ENCODE measurements around the gene BOK.
"Not testable (repeated sequence)": the region's sequence is repeated elsewhere in the genome, so short reads cannot be mapped to it uniquely, and the experiment has no call there.

BOK gene, protein sequence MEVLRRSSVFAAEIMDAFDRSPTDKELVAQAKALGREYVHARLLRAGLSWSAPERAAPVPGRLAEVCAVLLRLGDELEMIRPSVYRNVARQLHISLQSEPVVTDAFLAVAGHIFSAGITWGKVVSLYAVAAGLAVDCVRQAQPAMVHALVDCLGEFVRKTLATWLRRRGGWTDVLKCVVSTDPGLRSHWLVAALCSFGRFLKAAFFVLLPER

DNA sequence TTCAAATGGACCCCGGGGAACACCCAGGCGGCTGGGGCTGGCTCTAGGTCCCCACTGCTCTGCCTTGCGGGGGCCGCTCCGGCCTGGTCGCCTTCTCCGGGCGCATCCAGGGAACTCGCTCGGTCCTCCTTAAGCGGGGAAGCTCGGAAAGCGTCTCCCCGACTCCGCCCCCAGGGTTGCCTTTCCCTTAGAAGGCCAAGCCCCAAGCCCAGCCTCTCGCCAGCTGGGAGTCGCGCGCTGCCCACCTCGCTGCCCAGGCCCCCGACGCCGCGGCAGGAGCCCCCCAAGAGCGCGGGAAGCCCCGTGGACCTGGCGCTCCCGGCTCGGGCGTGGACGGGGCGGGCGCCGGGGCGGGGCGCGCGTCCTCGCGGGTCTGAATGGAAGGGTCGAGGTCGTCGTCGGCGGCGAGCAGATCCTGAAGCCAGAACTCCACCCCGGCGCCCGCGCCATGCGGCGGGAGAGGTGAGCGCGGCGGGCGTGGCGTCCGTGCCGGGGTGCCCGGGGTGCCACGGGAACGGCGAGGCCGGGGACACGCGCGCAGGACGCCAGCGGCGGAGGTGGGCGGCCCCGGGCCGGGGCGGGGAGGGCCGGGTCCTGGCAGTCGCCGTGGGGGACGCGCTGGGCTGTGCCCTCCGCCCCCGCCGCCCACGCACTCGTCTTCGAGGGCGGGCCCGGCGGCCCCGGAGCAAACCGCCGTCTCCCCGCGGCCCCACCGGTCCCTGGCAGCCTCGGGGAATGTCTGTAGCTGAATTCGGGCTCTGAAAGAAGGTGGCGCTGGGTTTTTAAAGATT, at the start of gene BOK:
Gene BOK (plus strand): TSS at position 214 of the 791 bp plus-strand sequence. CDS start 739 bp downstream, outside the sequence.
- DNase-seq (ENCODE audit: low spot score) = peak; percentile 87

DNA sequence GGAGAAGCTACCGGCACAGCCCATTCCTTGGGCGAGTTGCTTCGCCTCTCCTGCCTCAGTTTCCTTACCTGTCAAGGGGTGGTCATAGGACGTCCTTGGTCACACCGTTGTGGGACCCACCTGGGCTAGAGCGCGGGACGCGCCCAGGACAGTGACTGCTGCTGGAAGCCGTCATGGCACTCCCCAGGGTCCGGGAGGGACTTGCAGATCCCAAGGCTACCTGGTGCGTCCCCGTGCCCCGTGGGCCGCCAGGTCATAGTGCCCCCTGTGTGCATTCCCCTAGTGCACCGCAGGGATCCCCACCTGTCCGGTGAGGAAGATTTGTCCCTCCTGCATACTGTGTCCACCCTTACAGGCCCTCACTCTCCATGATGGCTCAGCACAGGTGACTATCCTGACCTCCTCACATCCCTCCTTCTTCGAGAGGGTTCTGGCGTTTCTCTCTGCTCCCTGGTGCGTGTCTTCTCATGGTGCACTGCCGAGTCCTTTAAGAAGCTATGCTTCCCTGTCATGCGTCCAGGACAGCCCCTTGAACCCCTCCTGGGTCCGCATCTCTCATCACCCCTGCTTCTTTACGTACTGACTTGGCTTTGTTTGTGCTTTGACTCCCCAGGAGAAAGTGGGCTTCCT, 49.3 kb upstream of the BOK start:
- DNase-seq (ENCODE audit: low spot score) = no peak

GRCh38 chr2:241511091-241511741, 47.3 kb upstream of the BOK start:
- no peak for DNase-seq (ENCODE audit: low spot score)

DNA sequence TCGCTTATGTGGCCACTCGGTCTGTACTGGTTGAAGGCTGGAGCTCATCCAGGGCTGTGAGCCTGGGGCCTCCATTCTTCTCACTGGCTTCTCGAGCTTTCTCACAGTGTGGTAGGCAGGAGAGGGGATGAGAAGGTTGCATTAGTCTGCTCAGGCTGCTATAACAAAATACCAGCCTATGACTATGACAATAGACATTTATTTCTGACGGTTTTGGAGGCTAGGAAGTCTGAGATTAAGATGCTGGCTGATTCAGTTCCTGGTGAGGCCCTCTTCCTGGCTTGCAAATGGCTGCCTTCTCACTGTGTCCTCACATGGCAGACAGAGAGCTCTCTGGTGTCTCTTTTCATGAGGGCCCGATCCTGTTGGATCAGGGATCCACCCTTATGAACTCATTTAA, 44.0 kb upstream of the BOK start:
- DNase-seq (ENCODE audit: low spot score) = no peak

- no peak for DNase-seq (ENCODE audit: low spot score)
These were observed 43.4 kb upstream of the BOK start for GRCh38 chr2:241514986-241515737.

GRCh38 chr2:241516520-241516965, 42.0 kb upstream of the BOK start:
- DNase-seq (ENCODE audit: low spot score) = no peak

DNA sequence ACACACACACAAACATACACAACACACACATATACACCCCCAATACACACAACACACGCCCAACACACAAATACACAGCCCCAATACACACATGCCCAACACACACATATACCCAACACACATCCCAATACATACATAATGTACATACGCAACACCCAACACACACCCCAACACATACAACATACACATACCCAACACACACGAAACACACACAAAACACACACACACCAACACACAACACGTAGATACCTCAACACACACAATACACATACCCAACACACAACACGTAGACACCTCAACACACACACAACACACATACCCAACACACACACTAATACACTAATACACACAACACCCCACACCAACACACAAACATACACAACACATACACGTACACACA, 41.2 kb upstream of the BOK start:
- DNase-seq (ENCODE audit: low spot score) = no peak

DNA sequence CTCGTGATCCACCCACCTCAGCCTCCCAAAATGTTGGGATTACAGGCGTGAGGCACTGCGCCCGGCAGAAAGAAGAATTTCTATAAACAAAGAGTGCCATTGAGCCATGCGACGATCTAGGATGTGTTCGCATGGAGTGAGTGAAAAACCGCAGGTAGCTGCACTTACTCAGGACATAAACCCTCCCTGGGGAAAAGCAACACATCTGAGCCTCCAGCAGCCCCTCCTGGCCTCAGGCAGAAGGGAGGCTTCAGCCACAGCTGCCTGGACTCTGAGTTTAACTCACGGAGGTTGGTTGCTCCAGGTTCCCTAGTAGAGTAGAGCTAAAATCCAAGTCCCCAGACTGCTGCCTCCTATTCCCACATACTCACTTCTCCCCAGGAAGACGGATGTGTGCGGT, 38.9 kb upstream of the BOK start:
- no peak for DNase-seq (ENCODE audit: low spot score)

GRCh38 chr2:241522477-241522876, 36.1 kb upstream of the BOK start:
- no peak for DNase-seq (ENCODE audit: low spot score)

DNA sequence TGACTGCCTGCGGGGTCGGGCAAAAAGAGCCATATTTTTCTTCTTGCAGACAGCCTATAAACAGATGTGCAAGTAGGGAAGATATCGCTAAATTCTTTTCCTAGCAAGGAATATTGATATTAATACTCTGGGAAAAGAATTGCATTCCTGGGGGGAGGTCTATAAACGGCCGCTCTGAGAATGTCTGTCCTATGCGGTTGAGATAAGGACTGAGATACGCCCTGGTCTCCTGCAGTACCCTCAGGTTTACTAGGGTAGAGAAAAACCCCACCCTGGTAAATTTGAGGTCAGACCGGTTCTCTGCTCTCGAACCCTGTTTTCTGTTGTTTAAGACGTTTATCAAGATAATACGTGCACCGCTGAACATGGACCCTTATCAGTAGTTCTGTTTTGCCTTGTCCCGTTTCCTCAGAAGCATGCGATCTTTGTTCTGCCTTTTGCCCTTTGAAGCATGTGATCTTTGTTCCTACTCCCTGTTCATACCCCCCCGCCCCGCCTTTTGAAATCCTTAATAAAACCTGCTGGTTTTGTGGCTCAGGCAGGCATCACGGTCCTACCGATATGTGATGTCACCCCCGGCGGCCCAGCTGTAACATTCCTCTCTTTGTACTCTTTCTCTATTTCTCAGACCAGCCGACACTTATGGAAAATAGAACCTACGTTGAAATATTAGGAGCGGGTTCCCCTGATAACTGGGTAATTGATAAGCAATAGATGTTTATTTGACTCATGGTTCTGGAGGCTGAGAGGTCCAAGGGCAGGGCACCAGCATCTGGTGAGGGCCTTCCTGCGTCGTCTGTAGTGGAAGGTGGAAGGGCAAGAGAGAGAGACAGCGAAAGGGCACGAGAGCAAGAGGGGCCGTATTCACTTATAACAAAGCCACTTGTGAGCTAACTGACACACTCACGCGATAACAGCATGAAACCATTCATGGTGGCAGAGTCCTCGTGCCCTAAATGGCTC, 32.4 kb upstream of the BOK start:
- not testable (repeated sequence) for DNase-seq (ENCODE audit: low spot score)

DNA sequence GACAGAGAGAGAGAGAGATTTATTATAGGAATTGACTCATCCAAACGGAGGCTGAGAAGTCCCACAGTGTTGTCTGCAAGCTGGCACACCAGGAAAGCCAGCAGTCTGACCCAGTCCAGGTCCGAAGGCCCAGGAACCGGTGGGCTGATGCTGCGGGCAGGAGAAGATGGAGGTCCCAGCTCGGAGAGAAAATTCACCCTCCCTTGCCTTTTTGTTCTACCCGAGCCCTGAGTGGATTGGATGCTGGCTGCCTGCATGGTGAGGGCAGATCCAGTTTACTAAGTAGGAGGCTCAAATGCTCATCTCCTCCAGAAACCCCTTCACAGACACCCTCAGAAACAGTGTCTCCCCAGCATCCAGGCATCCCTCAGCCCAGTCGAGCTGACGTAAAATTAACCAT, 28.0 kb upstream of the BOK start:
- no peak for DNase-seq (ENCODE audit: low spot score)

- DNase-seq (ENCODE audit: low spot score) = no peak
These were observed 27.3 kb upstream of the BOK start for GRCh38 chr2:241531161-241531722.

GRCh38 chr2:241532168-241532567, 26.4 kb upstream of the BOK start:
- no peak for DNase-seq (ENCODE audit: low spot score)

GRCh38 chr2:241532733-241533601, 25.6 kb upstream of the BOK start:
- DNase-seq (ENCODE audit: low spot score) = no peak

GRCh38 chr2:241534293-241534692, 24.3 kb upstream of the BOK start:
- no peak for DNase-seq (ENCODE audit: low spot score)

DNA sequence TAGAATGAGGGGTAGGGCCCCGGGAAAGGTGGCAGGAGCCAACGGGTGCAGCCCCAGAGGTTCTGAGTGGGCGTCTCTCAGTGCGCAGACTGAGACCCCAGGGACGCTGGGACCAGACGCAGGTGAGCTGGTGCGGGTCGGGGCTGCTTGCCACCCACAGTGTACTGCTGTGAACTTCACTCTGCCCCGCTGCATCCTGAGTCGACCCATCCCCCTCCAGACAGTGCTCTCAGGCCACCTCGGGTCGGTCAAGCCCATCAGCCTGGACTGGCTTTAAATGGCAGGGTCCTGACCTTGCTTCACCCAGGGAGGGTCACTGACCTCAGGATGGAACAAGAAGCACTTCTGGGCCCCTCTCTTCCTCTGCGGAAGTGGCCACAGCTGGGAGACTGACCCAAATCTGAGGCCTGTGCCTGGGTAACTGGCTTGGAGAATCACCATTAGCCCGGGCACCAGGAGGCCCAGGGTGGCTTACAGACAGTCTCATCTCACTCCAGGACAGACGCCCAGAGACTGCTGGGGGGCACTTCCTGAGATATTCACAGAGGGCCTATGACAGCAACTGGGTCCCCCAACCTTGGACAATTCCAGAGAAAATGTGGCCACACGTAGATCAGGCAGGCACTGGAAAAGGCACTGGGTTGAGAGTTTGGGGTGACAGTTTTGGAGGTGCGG, 23.7 kb upstream of the BOK start:
- no peak for DNase-seq (ENCODE audit: low spot score)

DNA sequence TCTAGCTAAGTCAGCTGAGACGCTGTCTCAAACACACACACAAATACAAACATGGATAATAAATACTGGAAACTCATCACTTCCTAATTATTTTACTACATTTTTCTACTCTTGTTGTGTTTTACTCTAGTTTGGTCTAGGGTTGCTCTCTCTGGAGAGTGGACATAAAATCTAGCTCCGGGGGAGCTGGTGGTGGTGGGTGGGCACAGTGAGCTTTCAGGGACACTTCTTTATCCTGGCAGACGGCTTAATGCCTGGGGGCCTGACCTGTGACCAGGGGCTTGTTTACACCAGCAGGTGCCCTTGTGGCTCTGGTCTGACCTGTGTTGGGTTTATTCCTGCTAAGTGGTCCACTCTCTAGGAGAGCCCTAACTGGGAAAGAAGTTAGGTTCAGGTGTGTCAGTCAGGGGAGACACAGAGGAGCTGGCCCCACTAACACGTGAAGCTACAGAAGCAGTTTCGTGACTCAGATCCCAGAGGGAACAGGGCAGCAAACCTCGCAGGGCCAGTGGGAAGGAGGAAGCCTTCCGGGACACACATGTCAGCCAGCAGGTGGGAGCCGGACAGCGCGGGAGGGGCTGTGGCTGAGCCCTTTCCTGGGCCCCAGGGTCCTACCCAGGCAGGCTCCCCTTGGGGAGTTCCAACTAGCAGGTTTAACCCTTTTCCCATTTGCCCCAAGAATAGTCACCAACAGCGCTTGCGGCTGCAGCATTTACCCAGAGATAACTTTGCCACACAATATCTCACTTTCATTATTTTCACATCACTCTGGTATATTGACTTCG, 22.5 kb upstream of the BOK start:
- DNase-seq (ENCODE audit: low spot score) = no peak

All from globus pallidus (tissue), 1 donor.